Gastroesophageal sphincter (tissue), 4 donors: ENCODE results near the gene RAX. TPM values are rescaled to one million over a fixed set of nuclear protein-coding genes. Genes with fewer than 3 reads are reported as not detected.
"Not testable (repeated sequence)": the region's sequence is repeated elsewhere in the genome, so short reads cannot be mapped to it uniquely, and the experiment has no call there.

Experiments used
- ATAC-seq: fragments of 150-250 bp; one replicate; pipeline ENCODE4 v1.9.1; 2016; ENCODE audit warnings: mild to moderate bottlenecking, moderate library complexity
- H3K27ac ChIP-seq, 4 donors: fragments of 200-600 bp; sonication (generic) in 3 of 4; 1 replicate in 3 of 4; 2 replicates in 1 of 4; pipeline ENCODE4 v1.5.1; 2016 to 2019
- H3K27me3 ChIP-seq: fragments of 200-600 bp; sonication (generic); one replicate; pipeline ENCODE4 v1.5.1; 2019
- H3K36me3 ChIP-seq, 2 donors: fragments of 200-600 bp; sonication (generic); one replicate each; pipeline ENCODE4 v1.5.1; 2019; ENCODE audit warnings: control low read depth in 1 of 2
- H3K4me1 ChIP-seq, 3 donors: fragments of 200-600 bp; sonication (generic); 1 replicate in 2 of 3; 2 replicates in 1 of 3; pipeline ENCODE4 v1.5.1; 2016 to 2019; ENCODE audit warnings: control low read depth in 2 of 3
- H3K4me3 ChIP-seq, 2 donors: fragments of 200-600 bp; sonication (generic); one replicate each; pipeline ENCODE4 v1.5.1; 2019; ENCODE audit warnings: mild to moderate bottlenecking in 1 of 2, moderate library complexity in 1 of 2
- H3K9me3 ChIP-seq, 3 donors: fragments of 200-600 bp; sonication (generic); one replicate each; pipeline ENCODE4 v1.5.1; 2017 to 2019; ENCODE audit warnings: control low read depth in 2 of 3
- EP300 ChIP-seq: sonication (generic); formaldehyde crosslinking; IDR thresholded peaks from one replicate; pipeline ENCODE4 v1.6.1; 2017; ENCODE audit warnings: antibody characterized with exemption, mild to moderate bottlenecking
- POLR2A ChIP-seq, 2 donors: fragments of 450-650 bp; IDR thresholded peaks; one replicate each; pipeline ENCODE4 v1.6.1; 2017; ENCODE audit warnings: antibody characterized with exemption in 2 of 2, mild to moderate bottlenecking in 2 of 2, moderate library complexity in 1 of 2
- POLR2AphosphoS5 ChIP-seq: sonication (generic); formaldehyde crosslinking; IDR thresholded peaks from one replicate; pipeline ENCODE4 v1.6.1; 2017; ENCODE audit warnings: antibody characterized with exemption
- WGBS, 2 donors: methylation state at CpG; one replicate each; pipeline ENCODE4 v1.1.5; 2018; ENCODE audit warnings: low coverage in 1 of 2; 5-methylcytosine and 5-hydroxymethylcytosine counted together
- total RNA-seq, 4 donors: library from RNA; depleted of rRNA; stranded (reverse); fragments of >200 nt; gene quantifications; one replicate each; pipeline ENCODE4 v1.1.0, GENCODE V29; 2016
- TF ChIP-seq, protein P1 (sequence below), 4 experiments: fragments of 200-600 bp in 2 of 4; fragments of 450-650 bp in 2 of 4; sonication (generic) in 1 of 4; IDR thresholded peaks; one replicate each; pipeline ENCODE4 v1.5.1; 2017 to 2019; ENCODE audit warnings: antibody characterized with exemption in 4 of 4, mild to moderate bottlenecking in 2 of 4, moderate library complexity in 2 of 4

The RAX gene
- total RNA-seq, 4 donors from 2014 or later = not detected

DNA sequence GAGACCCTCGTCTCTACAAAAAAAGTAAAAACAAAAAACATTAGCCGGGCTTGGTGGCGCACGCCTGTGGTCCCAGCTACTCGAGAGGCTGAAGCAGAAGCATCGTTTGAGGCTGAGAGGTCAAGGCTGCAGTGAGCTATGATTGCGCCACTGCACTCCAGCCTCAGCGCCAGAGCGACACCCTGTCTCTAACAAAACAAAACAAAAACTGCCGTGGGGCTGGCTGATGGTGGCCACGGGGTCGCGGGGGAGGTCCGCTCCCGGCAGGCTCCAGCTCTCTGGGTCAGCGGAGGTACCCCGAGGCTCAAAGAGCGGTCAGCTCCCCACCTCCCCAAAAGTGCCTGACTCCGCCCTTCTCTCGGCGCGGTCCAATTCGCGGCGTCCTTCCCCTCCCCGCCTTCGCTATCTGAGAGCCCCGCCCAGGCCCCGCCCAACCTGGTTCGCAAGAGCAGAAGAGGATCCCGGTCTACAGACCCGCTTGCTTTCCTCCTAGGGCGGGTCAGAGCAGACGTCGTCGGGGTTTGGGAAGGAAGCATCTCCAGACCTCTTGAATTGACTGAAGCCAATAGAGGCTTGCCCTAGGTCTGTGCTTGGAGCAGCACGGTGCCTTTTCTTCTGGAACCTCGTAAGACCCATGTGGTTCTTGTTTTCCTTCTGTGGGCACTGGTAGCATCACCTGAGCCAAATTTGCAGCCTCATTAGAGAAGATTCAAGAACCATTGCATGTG, 7.8 kb downstream of the RAX start:
- H3K27me3 ChIP-seq = peaks cover 81% of the 10 kb centered on the region

DNA sequence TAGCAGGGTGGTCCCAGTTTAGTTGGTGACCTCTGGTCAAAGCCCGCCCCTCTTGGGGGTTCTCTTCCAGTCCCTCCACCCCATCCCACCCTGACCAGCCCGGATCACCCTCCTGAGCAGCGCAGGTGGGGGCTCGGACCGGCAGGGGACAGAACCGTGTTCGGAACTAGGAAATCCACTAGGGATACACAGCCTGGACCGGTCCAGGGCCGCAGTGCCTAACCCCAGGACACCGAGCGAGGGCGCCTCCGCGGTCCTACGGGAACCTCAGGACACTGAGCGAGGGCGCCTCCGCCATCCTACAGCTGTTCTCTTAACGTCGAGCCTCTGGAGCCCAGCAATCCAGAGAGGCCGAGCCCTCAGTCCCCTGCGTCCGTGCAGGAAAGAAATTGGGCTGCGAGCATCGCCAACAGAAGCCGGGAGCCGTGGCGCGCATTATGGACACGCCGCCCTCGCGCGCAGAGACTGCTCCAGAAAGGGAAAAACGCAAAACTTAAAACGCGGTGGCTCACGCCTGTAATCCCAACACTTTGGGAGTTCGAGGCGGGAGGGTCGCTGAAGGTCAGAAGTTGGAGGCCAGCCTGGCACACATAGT, 8.5 kb downstream of the RAX start:
- Histone ChIP-seq H3K36me3 (no peaks in the 10 kb centered on the region), H3K4me3 (peak overlapping the region in 1 of 2 donors; percentile 30), H3K27ac (no peak overlapping the region), H3K27me3 (peaks cover 75% of the 10 kb centered on the region), H3K4me1 (peaks cover 0 to 33% (median 6%) of the 10 kb centered on the region in 3 donors), H3K9me3 (no peaks in the 10 kb centered on the region)
- no CpG with 5 or more reads among the region's 41 CpGs for WGBS, 2 donors
- no peak for TF ChIP-seq EP300
- TF ChIP-seq POLR2A (IDR thresholded peaks at IDR 0.05) = no peak
- TF ChIP-seq POLR2AphosphoS5 = no peak
- TF ChIP-seq, protein P1, sequence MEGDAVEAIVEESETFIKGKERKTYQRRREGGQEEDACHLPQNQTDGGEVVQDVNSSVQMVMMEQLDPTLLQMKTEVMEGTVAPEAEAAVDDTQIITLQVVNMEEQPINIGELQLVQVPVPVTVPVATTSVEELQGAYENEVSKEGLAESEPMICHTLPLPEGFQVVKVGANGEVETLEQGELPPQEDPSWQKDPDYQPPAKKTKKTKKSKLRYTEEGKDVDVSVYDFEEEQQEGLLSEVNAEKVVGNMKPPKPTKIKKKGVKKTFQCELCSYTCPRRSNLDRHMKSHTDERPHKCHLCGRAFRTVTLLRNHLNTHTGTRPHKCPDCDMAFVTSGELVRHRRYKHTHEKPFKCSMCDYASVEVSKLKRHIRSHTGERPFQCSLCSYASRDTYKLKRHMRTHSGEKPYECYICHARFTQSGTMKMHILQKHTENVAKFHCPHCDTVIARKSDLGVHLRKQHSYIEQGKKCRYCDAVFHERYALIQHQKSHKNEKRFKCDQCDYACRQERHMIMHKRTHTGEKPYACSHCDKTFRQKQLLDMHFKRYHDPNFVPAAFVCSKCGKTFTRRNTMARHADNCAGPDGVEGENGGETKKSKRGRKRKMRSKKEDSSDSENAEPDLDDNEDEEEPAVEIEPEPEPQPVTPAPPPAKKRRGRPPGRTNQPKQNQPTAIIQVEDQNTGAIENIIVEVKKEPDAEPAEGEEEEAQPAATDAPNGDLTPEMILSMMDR (IDR thresholded peaks at IDR 0.05) = no peak
- ATAC-seq = no peak

More for the DNA sequence above, 7.8 kb downstream of the RAX start:
- no peak overlapping the region for H3K27ac ChIP-seq
- peak overlapping the region in 1 of 2 donors; percentile 30 for H3K4me3 ChIP-seq
- no peaks in the 10 kb centered on the region for H3K9me3 ChIP-seq
- TF ChIP-seq, protein P1 (IDR thresholded peaks at IDR 0.05) = no peak
- TF ChIP-seq POLR2A (IDR thresholded peaks at IDR 0.05) (no peak), EP300 (no peak), POLR2AphosphoS5 (no peak)
- H3K4me1 ChIP-seq = peaks cover 0 to 34% (median 6%) of the 10 kb centered on the region in 3 donors
- H3K36me3 ChIP-seq = no peaks in the 10 kb centered on the region
- WGBS, 2 donors = 0 to 6% methylated on average over 3 to 8 of the region's 38 CpGs
- ATAC-seq = no peak

DNA sequence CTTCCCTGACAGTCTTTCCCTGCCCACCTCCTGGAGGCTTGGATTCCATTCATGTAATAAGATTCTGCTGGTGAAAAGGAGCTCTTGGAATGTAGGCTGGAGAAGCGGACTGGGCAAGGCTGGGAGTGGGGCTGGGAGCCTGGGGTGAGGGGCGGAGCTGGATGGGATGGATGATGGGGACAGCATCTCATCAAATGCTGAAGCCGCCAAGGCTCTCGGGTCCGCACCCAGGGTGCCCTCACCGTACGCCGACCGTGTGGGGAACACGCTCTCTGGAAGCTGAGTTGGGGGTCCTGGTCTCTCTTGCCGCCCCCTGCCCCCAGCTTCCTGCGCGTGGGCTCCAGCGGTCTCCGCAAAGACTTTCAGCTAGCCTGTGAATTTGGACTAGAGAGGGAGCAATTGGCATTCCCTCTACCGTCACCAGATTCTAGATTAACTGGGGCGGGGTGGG, 9.1 kb downstream of the RAX start:
- ATAC-seq = no peak
- TF ChIP-seq POLR2AphosphoS5 (no peak), EP300 (no peak), POLR2A (IDR thresholded peaks at IDR 0.05) (no peak)
- TF ChIP-seq, protein P1 (IDR thresholded peaks at IDR 0.05) = no peak
- H3K27ac ChIP-seq = no peak overlapping the region
- H3K27me3 ChIP-seq = peaks cover 69% of the 10 kb centered on the region
- peaks cover 0 to 27% (median 6%) of the 10 kb centered on the region in 3 donors for H3K4me1 ChIP-seq
- H3K4me3 ChIP-seq = no peak overlapping the region
- no peaks in the 10 kb centered on the region for H3K9me3 ChIP-seq
- no peaks in the 10 kb centered on the region for H3K36me3 ChIP-seq
- WGBS, 2 donors = no CpG with 5 or more reads among the region's 17 CpGs

DNA sequence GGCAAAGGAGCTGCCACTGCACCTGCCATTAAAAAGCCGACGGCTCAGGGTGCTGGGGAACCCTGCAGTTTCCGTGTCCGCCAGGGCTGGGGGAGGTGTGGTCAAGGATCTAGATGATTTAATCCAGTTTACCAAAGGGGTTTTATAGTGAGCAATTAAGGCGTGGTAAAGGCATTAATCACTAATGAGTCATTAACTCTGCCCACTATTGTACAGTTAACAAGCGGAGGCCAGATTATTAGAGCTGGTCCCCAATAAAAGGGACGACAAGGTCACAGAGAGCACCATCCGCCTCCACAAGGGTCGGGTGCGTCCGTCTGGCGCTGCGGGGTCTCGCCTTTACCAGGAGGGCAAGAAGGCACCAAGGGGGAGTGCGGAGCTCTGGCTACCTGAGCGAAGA, 9.6 kb downstream of the RAX start:
- ATAC-seq = no peak
- 6% methylated on average over 15 to 16 of the region's 16 CpGs for WGBS, 2 donors
- Histone ChIP-seq H3K9me3 (no peaks in the 10 kb centered on the region), H3K4me3 (no peak overlapping the region), H3K27ac (no peak overlapping the region), H3K27me3 (peaks cover 64% of the 10 kb centered on the region), H3K36me3 (no peaks in the 10 kb centered on the region), H3K4me1 (peaks cover 0 to 23% (median 6%) of the 10 kb centered on the region in 3 donors)
- TF ChIP-seq EP300 = no peak
- TF ChIP-seq POLR2AphosphoS5 = no peak
- TF ChIP-seq, protein P1 (IDR thresholded peaks at IDR 0.05) = no peak

DNA sequence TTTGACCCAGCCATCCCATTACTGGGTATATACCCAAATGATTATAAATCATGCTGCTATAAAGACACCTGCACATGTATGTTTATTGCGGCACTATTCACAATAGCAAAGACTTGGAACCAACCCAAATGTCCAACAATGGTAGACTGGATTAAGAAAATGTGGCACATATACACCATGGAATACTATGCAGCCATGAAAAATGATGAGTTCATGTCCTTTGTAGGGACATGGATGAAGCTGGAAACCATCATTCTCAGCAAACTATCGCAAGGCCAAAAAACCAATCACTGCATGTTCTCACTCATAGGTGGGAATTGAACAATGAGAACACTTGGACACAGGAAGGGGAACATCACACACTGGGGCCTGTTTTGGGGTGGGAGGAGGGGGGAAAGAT, 11.0 kb downstream of the RAX start:
- 100% methylated on average over 2 of the region's 2 CpGs for WGBS, 2 donors
- H3K27ac ChIP-seq, H3K4me3 ChIP-seq, ATAC-seq, H3K36me3 ChIP-seq, H3K9me3 ChIP-seq: not testable (repeated sequence)
- peaks cover 51% of the 10 kb centered on the region for H3K27me3 ChIP-seq
- peaks cover 0 to 10% (median 0%) of the 10 kb centered on the region in 3 donors for H3K4me1 ChIP-seq

DNA sequence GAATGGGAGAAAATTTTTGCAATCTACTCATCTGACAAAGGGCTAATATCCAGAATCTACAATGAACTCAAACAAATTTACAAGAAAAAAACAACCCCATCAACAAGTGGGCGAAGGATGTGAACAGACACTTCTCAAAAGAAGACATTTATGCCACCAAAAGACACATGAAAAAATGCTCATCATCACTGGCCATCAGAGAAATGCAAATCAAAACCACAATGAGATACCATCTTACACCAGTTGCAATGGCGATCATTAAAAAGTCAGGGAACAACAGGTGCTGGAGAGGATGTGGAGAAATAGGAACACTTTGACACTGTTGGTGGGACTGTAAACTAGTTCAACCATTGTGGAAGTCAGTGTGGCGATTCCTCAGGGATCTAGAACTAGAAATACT, 11.4 kb downstream of the RAX start:
- not testable (repeated sequence) for H3K4me3 ChIP-seq, H3K36me3 ChIP-seq, H3K27ac ChIP-seq, H3K9me3 ChIP-seq, ATAC-seq
- 75 to 89% methylated on average over 3 of the region's 3 CpGs for WGBS, 2 donors
- Histone ChIP-seq H3K4me1 (peaks cover 0 to 10% (median 0%) of the 10 kb centered on the region in 3 donors), H3K27me3 (peaks cover 51% of the 10 kb centered on the region)

DNA sequence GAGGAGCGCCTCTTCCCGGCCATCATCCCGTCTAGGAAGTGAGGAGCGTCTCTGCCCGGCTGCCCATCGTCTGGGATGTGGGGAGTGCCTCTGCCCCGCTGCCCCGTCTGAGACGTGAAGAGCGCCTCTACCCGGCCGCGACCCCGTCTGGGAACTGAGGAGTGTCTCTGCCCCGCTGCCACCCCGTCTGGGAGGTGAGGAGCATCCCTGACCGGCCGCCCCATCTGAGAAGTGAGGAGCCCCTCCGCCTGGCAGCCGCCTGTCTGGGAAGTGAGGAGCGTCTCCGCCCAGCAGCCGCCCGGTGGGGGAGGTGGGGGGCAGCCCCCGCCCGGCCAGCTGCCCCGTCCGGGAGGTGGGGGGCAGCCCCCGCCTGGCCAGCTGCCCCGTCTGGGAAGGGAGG, 17.8 kb downstream of the RAX start:
- WGBS, 2 donors = no CpG with 5 or more reads among the region's 30 CpGs

More for the DNA sequence above, 17.8 kb downstream of the RAX start:
- H3K4me3 ChIP-seq, H3K4me1 ChIP-seq, H3K36me3 ChIP-seq, ATAC-seq, H3K27ac ChIP-seq: not testable (repeated sequence)
- peaks cover 0 to 11% (median 0%) of the 10 kb centered on the region in 3 donors for H3K9me3 ChIP-seq
- H3K27me3 ChIP-seq = peaks cover 38% of the 10 kb centered on the region
